HEK293 (cell line): ENCODE data around the gene SRRM1.

Experiments used
- EGR2 ChIP-seq: fragments of 450-650 bp; formaldehyde crosslinking; IDR thresholded peaks from 2 replicates; pipeline ENCODE4 v1.5.1; 2016; ENCODE audit warnings: low read depth, missing biosample characterization, missing genetic modification characterization
- ELK4 ChIP-seq: IDR thresholded peaks from 2 replicates; pipeline ENCODE4 v1.6.1; 2011; ENCODE audit warnings: mild to moderate bottlenecking, low read depth, low read length, borderline replicate concordance
- RBAK ChIP-seq: fragments of 450-650 bp; formaldehyde crosslinking; IDR thresholded peaks from 2 replicates; pipeline ENCODE4 v1.5.1; 2016; ENCODE audit warnings: missing biosample characterization, missing genetic modification characterization
- SCRT1 ChIP-seq: fragments of 450-650 bp; formaldehyde crosslinking; IDR thresholded peaks from 2 replicates; pipeline ENCODE4 v1.5.1; 2016; ENCODE audit warnings: missing biosample characterization, missing genetic modification characterization, borderline replicate concordance
- TSHZ1 ChIP-seq: fragments of 450-650 bp; formaldehyde crosslinking; IDR thresholded peaks from 2 replicates; pipeline ENCODE4 v1.5.1; 2016; ENCODE audit warnings: missing biosample characterization, missing genetic modification characterization, borderline replicate concordance
- ZBTB1 ChIP-seq: fragments of 450-650 bp; formaldehyde crosslinking; IDR thresholded peaks from 2 replicates; pipeline ENCODE4 v1.5.1; 2016; ENCODE audit warnings: missing biosample characterization, missing genetic modification characterization
- ZBTB7A ChIP-seq: fragments of 450-650 bp; formaldehyde crosslinking; IDR thresholded peaks from 2 replicates; pipeline ENCODE4 v1.5.1; 2016; ENCODE audit warnings: low read depth, missing biosample characterization, missing genetic modification characterization
- ZFP3 ChIP-seq: fragments of 450-650 bp; formaldehyde crosslinking; IDR thresholded peaks from 2 replicates; pipeline ENCODE4 v1.5.1; 2016; ENCODE audit warnings: low read depth, missing biosample characterization, missing genetic modification characterization
- ZNF146 ChIP-seq: fragments of 450-650 bp; formaldehyde crosslinking; IDR thresholded peaks from 2 replicates; pipeline ENCODE4 v1.5.1; 2016; ENCODE audit warnings: missing biosample characterization, missing genetic modification characterization
- ZNF184 ChIP-seq: fragments of 450-650 bp; IDR thresholded peaks from 2 replicates; pipeline ENCODE4 v1.5.1; 2018; ENCODE audit warnings: missing biosample characterization, mild to moderate bottlenecking, missing genetic modification characterization
- ZNF211 ChIP-seq: fragments of 450-650 bp; formaldehyde crosslinking; IDR thresholded peaks from 2 replicates; pipeline ENCODE4 v1.5.1; 2016; ENCODE audit warnings: low read depth, missing biosample characterization, missing genetic modification characterization
- ZNF223 ChIP-seq: fragments of 450-650 bp; formaldehyde crosslinking; IDR thresholded peaks from 2 replicates; pipeline ENCODE4 v1.5.1; 2016; ENCODE audit warnings: missing biosample characterization, missing genetic modification characterization
- ZNF248 ChIP-seq: fragments of 450-650 bp; formaldehyde crosslinking; IDR thresholded peaks from 2 replicates; pipeline ENCODE4 v1.5.1; 2017; ENCODE audit warnings: missing biosample characterization, missing genetic modification characterization
- ZNF302 ChIP-seq: fragments of 450-650 bp; formaldehyde crosslinking; IDR thresholded peaks from 2 replicates; pipeline ENCODE4 v1.5.1; 2016; ENCODE audit warnings: missing biosample characterization, missing genetic modification characterization, low read depth
- ZNF530 ChIP-seq: fragments of 450-650 bp; formaldehyde crosslinking; IDR thresholded peaks from 2 replicates; pipeline ENCODE4 v1.5.1; 2016; ENCODE audit warnings: low read depth, missing biosample characterization, missing genetic modification characterization
- ZNF785 ChIP-seq: fragments of 450-650 bp; formaldehyde crosslinking; IDR thresholded peaks from 2 replicates; pipeline ENCODE4 v1.5.1; 2016; ENCODE audit warnings: missing biosample characterization, missing genetic modification characterization
- ZSCAN16 ChIP-seq: fragments of 450-650 bp; formaldehyde crosslinking; IDR thresholded peaks from 2 replicates; pipeline ENCODE4 v1.5.1; 2016; ENCODE audit warnings: missing biosample characterization, missing genetic modification characterization
- ZXDB ChIP-seq: fragments of 450-650 bp; formaldehyde crosslinking; IDR thresholded peaks from 2 replicates; pipeline ENCODE4 v1.5.1; 2016; ENCODE audit warnings: missing biosample characterization, missing genetic modification characterization
- TF ChIP-seq, protein P1 (sequence below): fragments of 450-650 bp; formaldehyde crosslinking; IDR thresholded peaks from 2 replicates; pipeline ENCODE4 v1.5.1; 2016; ENCODE audit warnings: missing biosample characterization, missing genetic modification characterization
- TF ChIP-seq, protein P2 (sequence below): fragments of 450-650 bp; formaldehyde crosslinking; IDR thresholded peaks from 2 replicates; pipeline ENCODE4 v1.5.1; 2017; ENCODE audit warnings: missing biosample characterization, missing genetic modification characterization
- TF ChIP-seq, protein P3 (sequence below): fragments of 450-650 bp; IDR thresholded peaks from 2 replicates; pipeline ENCODE4 v1.5.1; 2018; ENCODE audit warnings: missing biosample characterization, missing genetic modification characterization
- TF ChIP-seq, protein P4 (sequence below): sonication (generic); formaldehyde crosslinking; IDR thresholded peaks from 2 replicates; pipeline ENCODE4 v1.8.1; 2022; ENCODE audit warnings: mild to moderate bottlenecking, moderate library complexity, missing genetic modification reagents
- TF ChIP-seq, protein P5 (sequence below): fragments of 450-650 bp; formaldehyde crosslinking; IDR thresholded peaks from 2 replicates; pipeline ENCODE4 v1.5.1; 2016; ENCODE audit warnings: missing biosample characterization, missing genetic modification characterization
- TF ChIP-seq, protein P6 (sequence below): fragments of 450-650 bp; IDR thresholded peaks from 2 replicates; pipeline ENCODE4 v1.5.1; 2018; ENCODE audit warnings: missing biosample characterization, mild to moderate bottlenecking, missing genetic modification characterization

Gene SRRM1

GRCh38 chr1:24694380-24694843 lies 51.3 kb downstream of the SRRM1 start (continued):
- no peak for TF ChIP-seq ZNF302 (tag by site-specific recombination)
- TF ChIP-seq ZNF248: no peak
- TF ChIP-seq ZNF146 (tag by site-specific recombination): no peak
- no peak for TF ChIP-seq ZNF785 (tag by site-specific recombination)
- TF ChIP-seq, protein P1, sequence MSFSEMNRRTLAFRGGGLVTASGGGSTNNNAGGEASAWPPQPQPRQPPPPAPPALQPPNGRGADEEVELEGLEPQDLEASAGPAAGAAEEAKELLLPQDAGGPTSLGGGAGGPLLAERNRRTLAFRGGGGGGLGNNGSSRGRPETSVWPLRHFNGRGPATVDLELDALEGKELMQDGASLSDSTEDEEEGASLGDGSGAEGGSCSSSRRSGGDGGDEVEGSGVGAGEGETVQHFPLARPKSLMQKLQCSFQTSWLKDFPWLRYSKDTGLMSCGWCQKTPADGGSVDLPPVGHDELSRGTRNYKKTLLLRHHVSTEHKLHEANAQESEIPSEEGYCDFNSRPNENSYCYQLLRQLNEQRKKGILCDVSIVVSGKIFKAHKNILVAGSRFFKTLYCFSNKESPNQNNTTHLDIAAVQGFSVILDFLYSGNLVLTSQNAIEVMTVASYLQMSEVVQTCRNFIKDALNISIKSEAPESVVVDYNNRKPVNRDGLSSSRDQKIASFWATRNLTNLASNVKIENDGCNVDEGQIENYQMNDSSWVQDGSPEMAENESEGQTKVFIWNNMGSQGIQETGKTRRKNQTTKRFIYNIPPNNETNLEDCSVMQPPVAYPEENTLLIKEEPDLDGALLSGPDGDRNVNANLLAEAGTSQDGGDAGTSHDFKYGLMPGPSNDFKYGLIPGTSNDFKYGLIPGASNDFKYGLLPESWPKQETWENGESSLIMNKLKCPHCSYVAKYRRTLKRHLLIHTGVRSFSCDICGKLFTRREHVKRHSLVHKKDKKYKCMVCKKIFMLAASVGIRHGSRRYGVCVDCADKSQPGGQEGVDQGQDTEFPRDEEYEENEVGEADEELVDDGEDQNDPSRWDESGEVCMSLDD (tag by site-specific recombination): no peak
- TF ChIP-seq, protein P2, sequence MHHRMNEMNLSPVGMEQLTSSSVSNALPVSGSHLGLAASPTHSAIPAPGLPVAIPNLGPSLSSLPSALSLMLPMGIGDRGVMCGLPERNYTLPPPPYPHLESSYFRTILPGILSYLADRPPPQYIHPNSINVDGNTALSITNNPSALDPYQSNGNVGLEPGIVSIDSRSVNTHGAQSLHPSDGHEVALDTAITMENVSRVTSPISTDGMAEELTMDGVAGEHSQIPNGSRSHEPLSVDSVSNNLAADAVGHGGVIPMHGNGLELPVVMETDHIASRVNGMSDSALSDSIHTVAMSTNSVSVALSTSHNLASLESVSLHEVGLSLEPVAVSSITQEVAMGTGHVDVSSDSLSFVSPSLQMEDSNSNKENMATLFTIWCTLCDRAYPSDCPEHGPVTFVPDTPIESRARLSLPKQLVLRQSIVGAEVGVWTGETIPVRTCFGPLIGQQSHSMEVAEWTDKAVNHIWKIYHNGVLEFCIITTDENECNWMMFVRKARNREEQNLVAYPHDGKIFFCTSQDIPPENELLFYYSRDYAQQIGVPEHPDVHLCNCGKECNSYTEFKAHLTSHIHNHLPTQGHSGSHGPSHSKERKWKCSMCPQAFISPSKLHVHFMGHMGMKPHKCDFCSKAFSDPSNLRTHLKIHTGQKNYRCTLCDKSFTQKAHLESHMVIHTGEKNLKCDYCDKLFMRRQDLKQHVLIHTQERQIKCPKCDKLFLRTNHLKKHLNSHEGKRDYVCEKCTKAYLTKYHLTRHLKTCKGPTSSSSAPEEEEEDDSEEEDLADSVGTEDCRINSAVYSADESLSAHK (tag by site-specific recombination): peak; percentile 77
- TF ChIP-seq ZSCAN16 (tag by site-specific recombination): no peak
- TF ChIP-seq TSHZ1: peak; percentile 77; the same call in 1 of the 2 replicates
- TF ChIP-seq, protein P3, sequence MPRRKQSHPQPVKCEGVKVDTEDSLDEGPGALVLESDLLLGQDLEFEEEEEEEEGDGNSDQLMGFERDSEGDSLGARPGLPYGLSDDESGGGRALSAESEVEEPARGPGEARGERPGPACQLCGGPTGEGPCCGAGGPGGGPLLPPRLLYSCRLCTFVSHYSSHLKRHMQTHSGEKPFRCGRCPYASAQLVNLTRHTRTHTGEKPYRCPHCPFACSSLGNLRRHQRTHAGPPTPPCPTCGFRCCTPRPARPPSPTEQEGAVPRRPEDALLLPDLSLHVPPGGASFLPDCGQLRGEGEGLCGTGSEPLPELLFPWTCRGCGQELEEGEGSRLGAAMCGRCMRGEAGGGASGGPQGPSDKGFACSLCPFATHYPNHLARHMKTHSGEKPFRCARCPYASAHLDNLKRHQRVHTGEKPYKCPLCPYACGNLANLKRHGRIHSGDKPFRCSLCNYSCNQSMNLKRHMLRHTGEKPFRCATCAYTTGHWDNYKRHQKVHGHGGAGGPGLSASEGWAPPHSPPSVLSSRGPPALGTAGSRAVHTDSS: no peak
- TF ChIP-seq ZFP3 (tag by site-specific recombination): no peak
- peak; percentile 58; the same call in 1 of the 2 replicates for TF ChIP-seq ZXDB (tag by site-specific recombination)
- no peak for TF ChIP-seq ZBTB7A (tag by site-specific recombination)
- TF ChIP-seq RBAK (tag by site-specific recombination): no peak
- no peak for TF ChIP-seq ZNF184 (tag by site-specific recombination)
- no peak for TF ChIP-seq SCRT1 (tag by site-specific recombination)
- TF ChIP-seq, protein P4, sequence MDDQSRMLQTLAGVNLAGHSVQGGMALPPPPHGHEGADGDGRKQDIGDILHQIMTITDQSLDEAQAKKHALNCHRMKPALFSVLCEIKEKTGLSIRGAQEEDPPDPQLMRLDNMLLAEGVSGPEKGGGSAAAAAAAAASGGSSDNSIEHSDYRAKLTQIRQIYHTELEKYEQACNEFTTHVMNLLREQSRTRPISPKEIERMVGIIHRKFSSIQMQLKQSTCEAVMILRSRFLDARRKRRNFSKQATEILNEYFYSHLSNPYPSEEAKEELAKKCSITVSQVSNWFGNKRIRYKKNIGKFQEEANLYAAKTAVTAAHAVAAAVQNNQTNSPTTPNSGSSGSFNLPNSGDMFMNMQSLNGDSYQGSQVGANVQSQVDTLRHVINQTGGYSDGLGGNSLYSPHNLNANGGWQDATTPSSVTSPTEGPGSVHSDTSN (CRISPR knock-in tag): no peak
- TF ChIP-seq, protein P5, sequence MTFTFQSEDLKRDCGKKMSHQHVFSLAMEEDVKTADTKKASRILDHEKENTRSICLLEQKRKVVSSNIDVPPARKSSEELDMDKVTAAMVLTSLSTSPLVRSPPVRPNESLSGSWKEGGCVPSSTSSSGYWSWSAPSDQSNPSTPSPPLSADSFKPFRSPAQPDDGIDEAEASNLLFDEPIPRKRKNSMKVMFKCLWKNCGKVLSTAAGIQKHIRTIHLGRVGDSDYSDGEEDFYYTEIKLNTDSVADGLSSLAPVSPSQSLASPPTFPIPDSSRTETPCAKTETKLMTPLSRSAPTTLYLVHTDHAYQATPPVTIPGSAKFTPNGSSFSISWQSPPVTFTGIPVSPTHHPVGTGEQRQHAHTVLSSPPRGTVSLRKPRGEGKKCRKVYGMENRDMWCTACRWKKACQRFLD (tag by site-specific recombination): no peak
- TF ChIP-seq, protein P6, sequence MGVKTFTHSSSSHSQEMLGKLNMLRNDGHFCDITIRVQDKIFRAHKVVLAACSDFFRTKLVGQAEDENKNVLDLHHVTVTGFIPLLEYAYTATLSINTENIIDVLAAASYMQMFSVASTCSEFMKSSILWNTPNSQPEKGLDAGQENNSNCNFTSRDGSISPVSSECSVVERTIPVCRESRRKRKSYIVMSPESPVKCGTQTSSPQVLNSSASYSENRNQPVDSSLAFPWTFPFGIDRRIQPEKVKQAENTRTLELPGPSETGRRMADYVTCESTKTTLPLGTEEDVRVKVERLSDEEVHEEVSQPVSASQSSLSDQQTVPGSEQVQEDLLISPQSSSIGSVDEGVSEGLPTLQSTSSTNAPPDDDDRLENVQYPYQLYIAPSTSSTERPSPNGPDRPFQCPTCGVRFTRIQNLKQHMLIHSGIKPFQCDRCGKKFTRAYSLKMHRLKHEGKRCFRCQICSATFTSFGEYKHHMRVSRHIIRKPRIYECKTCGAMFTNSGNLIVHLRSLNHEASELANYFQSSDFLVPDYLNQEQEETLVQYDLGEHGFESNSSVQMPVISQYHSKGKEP: peak; percentile 67
- no peak for TF ChIP-seq ZNF223 (tag by site-specific recombination)
- TF ChIP-seq EGR2 (tag by site-specific recombination): no peak
- no peak for TF ChIP-seq ZNF530 (tag by site-specific recombination)
- no peak for TF ChIP-seq ZBTB1 (tag by site-specific recombination)
- TF ChIP-seq ZNF211 (tag by site-specific recombination): no peak
- TF ChIP-seq ELK4: no peak
